Erythroblast (primary cell): ENCODE data around the gene KIF26B.

Experiments
- GATA1 ChIP-seq: IDR thresholded peaks from 2 replicates; pipeline ENCODE4 v1.6.1; 2011; ENCODE audit warnings: low read depth, mild to moderate bottlenecking, control low read depth, low read length, moderate library complexity
- POLR2A ChIP-seq: IDR thresholded peaks from 2 replicates; pipeline ENCODE4 v1.6.1; 2011; ENCODE audit warnings: mild to moderate bottlenecking, low read length

DNA sequence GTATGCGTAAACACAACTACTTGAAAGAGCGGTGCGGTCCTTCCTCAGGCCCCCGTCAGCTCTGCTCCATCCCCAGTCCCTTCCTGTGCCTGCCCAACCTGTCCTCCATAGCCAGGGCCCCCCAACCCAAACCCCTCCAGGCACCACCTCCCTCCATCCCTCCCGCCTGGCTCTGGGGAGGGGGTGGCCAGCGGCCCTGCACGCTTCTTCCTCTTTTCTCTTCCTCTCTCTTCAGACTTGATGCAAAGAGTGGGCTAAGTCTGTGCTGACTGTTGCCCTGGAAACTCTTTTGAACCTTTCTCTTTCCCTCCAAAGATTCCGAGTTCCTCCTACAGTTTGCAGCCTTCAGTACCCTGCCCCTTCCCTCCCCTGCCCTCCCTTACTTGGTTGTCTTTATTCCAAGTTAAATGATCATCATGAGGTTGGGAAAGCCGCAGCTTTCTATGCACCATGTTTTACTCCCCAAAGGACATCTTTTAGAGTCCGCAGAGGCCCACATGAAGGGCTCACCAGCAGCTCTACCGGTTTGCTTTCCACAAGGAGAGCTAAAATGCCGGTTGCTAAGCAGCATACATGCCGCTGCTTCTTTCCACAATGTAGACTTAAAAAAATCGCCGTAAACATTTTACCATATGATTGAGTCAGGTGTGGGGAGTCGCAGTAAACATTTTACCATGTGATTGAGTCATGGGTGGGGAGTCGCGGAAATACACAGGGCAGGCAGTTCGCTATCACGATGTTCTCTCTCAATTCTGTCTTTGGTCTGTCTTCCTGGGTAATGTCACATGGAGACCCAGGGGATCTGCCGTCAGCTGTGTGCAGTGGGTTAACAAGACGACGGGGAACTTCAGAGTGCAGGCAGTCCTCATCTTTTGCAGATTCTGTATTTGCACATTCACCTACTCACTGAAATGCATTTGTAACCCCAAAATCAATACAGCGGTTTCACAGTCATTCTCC is 525.3 kb downstream of the KIF26B start:
- no peak for TF ChIP-seq POLR2A
- TF ChIP-seq GATA1, result no peak
